Measurements from ENCODE around the gene LCA5L. TPM values are rescaled to one million over a fixed set of nuclear protein-coding genes. Genes with fewer than 3 reads are reported as not detected.

Gene LCA5L
- total and polyA plus RNA-seq, 2 experiments from 2014 or later, result 0.69 to 1.4 TPM

DNA sequence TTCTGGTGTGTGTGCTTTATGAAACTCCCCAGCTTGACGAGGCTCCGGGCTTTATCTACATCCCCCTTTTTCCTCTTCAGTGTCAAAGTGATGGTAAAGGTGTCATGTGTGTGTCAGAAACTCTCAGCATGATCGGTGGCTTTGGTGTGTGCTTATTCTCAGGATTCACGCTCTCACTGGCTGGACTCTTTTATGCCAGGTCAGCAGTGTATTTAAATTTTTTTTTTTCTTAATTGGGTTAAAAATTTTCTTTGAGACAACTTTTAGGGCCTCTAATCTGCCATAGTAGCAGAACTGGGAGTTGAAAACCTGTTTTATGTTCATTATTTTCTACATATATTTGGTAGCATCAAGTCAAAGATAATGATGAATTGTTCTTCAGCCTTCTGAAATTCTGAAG is 27.2 kb upstream of the LCA5L start:
- Histone ChIP-seq H3K4me1 (ENCODE audit: insufficient read depth) (peaks cover 3% of the 10 kb centered on the region), H2AFZ (no peak overlapping the region), H3K27ac (ENCODE audit: low read depth) (no peak overlapping the region), H3K27me3 (ENCODE audit: insufficient read depth) (no peaks in the 10 kb centered on the region), H3K36me3 (ENCODE audit: insufficient read depth) (no peaks in the 10 kb centered on the region), H4K20me1 (replicated peaks; ENCODE audit: insufficient read depth) (no peaks in the 10 kb centered on the region), H3K4me3 (no peak overlapping the region), H3F3A (replicated peaks; ENCODE audit: low read depth) (no peaks in the 10 kb centered on the region), H3K4me2 (no peak overlapping the region), H3K79me2 (replicated peaks; ENCODE audit: insufficient read depth) (no peaks in the 10 kb centered on the region), H3K9me2 (ENCODE audit: insufficient read depth) (peaks cover 8% of the 10 kb centered on the region)
- H3K36me3 Mint-ChIP-seq (ENCODE audit: low read depth), result no peaks in the 10 kb centered on the region; the same call in 2 of the 3 replicates
- peaks cover 3% of the 10 kb centered on the region; the same call in 1 of the 3 replicates for H3K9me3 Mint-ChIP-seq
- H3K4me3 Mint-ChIP-seq, result no peak overlapping the region
- H3K27me3 Mint-ChIP-seq (ENCODE audit: insufficient read depth, low read depth, poor library complexity), result peaks cover 6% of the 10 kb centered on the region
- TF ChIP-seq ZNF331 (CRISPR knock-in tag; IDR thresholded peaks at IDR 0.05; ENCODE audit: low read depth), result no peak
- no peak for TF ChIP-seq JUNB (IDR thresholded peaks at IDR 0.05; ENCODE audit: unreplicated experiment)
- TF ChIP-seq, protein P1, sequence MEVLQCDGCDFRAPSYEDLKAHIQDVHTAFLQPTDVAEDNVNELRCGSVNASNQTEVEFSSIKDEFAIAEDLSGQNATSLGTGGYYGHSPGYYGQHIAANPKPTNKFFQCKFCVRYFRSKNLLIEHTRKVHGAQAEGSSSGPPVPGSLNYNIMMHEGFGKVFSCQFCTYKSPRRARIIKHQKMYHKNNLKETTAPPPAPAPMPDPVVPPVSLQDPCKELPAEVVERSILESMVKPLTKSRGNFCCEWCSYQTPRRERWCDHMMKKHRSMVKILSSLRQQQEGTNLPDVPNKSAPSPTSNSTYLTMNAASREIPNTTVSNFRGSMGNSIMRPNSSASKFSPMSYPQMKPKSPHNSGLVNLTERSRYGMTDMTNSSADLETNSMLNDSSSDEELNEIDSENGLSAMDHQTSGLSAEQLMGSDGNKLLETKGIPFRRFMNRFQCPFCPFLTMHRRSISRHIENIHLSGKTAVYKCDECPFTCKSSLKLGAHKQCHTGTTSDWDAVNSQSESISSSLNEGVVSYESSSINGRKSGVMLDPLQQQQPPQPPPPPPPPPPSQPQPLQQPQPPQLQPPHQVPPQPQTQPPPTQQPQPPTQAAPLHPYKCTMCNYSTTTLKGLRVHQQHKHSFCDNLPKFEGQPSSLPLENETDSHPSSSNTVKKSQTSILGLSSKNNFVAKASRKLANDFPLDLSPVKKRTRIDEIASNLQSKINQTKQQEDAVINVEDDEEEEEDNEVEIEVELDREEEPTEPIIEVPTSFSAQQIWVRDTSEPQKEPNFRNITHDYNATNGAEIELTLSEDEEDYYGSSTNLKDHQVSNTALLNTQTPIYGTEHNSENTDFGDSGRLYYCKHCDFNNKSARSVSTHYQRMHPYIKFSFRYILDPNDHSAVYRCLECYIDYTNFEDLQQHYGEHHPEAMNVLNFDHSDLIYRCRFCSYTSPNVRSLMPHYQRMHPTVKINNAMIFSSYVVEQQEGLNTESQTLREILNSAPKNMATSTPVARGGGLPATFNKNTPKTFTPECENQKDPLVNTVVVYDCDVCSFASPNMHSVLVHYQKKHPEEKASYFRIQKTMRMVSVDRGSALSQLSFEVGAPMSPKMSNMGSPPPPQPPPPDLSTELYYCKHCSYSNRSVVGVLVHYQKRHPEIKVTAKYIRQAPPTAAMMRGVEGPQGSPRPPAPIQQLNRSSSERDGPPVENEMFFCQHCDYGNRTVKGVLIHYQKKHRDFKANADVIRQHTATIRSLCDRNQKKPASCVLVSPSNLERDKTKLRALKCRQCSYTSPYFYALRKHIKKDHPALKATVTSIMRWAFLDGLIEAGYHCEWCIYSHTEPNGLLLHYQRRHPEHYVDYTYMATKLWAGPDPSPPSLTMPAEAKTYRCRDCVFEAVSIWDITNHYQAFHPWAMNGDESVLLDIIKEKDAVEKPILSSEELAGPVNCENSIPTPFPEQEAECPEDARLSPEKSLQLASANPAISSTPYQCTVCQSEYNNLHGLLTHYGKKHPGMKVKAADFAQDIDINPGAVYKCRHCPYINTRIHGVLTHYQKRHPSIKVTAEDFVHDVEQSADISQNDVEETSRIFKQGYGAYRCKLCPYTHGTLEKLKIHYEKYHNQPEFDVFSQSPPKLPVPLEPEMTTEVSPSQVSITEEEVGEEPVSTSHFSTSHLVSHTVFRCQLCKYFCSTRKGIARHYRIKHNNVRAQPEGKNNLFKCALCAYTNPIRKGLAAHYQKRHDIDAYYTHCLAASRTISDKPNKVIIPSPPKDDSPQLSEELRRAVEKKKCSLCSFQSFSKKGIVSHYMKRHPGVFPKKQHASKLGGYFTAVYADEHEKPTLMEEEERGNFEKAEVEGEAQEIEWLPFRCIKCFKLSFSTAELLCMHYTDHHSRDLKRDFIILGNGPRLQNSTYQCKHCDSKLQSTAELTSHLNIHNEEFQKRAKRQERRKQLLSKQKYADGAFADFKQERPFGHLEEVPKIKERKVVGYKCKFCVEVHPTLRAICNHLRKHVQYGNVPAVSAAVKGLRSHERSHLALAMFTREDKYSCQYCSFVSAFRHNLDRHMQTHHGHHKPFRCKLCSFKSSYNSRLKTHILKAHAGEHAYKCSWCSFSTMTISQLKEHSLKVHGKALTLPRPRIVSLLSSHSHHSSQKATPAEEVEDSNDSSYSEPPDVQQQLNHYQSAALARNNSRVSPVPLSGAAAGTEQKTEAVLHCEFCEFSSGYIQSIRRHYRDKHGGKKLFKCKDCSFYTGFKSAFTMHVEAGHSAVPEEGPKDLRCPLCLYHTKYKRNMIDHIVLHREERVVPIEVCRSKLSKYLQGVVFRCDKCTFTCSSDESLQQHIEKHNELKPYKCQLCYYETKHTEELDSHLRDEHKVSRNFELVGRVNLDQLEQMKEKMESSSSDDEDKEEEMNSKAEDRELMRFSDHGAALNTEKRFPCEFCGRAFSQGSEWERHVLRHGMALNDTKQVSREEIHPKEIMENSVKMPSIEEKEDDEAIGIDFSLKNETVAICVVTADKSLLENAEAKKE (CRISPR knock-in tag; IDR thresholded peaks at IDR 0.05), result no peak
- TF ChIP-seq CREB1 (CRISPR knock-in tag; IDR thresholded peaks at IDR 0.05; ENCODE audit: low read depth), result no peak
- TF ChIP-seq EZH2phosphoT487 (IDR thresholded peaks at IDR 0.05; ENCODE audit: unreplicated experiment), result no peak
- TF ChIP-seq EZH2 (IDR thresholded peaks at IDR 0.05; ENCODE audit: low read depth, unreplicated experiment), result no peak
- TF ChIP-seq, protein P2, sequence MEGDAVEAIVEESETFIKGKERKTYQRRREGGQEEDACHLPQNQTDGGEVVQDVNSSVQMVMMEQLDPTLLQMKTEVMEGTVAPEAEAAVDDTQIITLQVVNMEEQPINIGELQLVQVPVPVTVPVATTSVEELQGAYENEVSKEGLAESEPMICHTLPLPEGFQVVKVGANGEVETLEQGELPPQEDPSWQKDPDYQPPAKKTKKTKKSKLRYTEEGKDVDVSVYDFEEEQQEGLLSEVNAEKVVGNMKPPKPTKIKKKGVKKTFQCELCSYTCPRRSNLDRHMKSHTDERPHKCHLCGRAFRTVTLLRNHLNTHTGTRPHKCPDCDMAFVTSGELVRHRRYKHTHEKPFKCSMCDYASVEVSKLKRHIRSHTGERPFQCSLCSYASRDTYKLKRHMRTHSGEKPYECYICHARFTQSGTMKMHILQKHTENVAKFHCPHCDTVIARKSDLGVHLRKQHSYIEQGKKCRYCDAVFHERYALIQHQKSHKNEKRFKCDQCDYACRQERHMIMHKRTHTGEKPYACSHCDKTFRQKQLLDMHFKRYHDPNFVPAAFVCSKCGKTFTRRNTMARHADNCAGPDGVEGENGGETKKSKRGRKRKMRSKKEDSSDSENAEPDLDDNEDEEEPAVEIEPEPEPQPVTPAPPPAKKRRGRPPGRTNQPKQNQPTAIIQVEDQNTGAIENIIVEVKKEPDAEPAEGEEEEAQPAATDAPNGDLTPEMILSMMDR (conservative IDR thresholded peaks at IDR 0.05; ENCODE audit: low read depth in 2 of 2), result no peak
- TF ChIP-seq NANOG (IDR thresholded peaks at IDR 0.05; ENCODE audit: borderline replicate concordance), result no peak
- TF ChIP-seq, protein P3, sequence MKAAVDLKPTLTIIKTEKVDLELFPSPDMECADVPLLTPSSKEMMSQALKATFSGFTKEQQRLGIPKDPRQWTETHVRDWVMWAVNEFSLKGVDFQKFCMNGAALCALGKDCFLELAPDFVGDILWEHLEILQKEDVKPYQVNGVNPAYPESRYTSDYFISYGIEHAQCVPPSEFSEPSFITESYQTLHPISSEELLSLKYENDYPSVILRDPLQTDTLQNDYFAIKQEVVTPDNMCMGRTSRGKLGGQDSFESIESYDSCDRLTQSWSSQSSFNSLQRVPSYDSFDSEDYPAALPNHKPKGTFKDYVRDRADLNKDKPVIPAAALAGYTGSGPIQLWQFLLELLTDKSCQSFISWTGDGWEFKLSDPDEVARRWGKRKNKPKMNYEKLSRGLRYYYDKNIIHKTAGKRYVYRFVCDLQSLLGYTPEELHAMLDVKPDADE (IDR thresholded peaks at IDR 0.05), result no peak
- no peak for TF ChIP-seq ZNF114 (CRISPR knock-in tag; IDR thresholded peaks at IDR 0.05)
- TF ChIP-seq, protein P4, sequence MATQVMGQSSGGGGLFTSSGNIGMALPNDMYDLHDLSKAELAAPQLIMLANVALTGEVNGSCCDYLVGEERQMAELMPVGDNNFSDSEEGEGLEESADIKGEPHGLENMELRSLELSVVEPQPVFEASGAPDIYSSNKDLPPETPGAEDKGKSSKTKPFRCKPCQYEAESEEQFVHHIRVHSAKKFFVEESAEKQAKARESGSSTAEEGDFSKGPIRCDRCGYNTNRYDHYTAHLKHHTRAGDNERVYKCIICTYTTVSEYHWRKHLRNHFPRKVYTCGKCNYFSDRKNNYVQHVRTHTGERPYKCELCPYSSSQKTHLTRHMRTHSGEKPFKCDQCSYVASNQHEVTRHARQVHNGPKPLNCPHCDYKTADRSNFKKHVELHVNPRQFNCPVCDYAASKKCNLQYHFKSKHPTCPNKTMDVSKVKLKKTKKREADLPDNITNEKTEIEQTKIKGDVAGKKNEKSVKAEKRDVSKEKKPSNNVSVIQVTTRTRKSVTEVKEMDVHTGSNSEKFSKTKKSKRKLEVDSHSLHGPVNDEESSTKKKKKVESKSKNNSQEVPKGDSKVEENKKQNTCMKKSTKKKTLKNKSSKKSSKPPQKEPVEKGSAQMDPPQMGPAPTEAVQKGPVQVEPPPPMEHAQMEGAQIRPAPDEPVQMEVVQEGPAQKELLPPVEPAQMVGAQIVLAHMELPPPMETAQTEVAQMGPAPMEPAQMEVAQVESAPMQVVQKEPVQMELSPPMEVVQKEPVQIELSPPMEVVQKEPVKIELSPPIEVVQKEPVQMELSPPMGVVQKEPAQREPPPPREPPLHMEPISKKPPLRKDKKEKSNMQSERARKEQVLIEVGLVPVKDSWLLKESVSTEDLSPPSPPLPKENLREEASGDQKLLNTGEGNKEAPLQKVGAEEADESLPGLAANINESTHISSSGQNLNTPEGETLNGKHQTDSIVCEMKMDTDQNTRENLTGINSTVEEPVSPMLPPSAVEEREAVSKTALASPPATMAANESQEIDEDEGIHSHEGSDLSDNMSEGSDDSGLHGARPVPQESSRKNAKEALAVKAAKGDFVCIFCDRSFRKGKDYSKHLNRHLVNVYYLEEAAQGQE (IDR thresholded peaks at IDR 0.05; ENCODE audit: unreplicated experiment), result no peak
- TF ChIP-seq STAT1 (IDR thresholded peaks at IDR 0.05; ENCODE audit: unreplicated experiment), result no peak
- TF ChIP-seq POLR2AphosphoS5 (IDR thresholded peaks at IDR 0.05; ENCODE audit: low read depth), result no peak
- no peak overlapping the region for H3K27ac Mint-ChIP-seq
- peaks cover 17% of the 10 kb centered on the region for H3K4me1 Mint-ChIP-seq
- DNase-seq (ENCODE audit: low spot score) (no peak), ATAC-seq (no peak)
